Skin of body (tissue), 2 donors: Measurements from ENCODE around the gene CFAP58. TPM values are rescaled to one million over a fixed set of nuclear protein-coding genes. Genes with fewer than 3 reads are reported as not detected.

ENCODE experiments used
- DNase-seq: peaks from one replicate; lab custom pipeline; 2025; lab: John Stamatoyannopoulos, UW
- total RNA-seq: library from RNA; depleted of rRNA; stranded (reverse); fragments of >200 nt; gene quantifications from one replicate; pipeline ENCODE4 v1.2.3, GENCODE V29; 2014

Gene CFAP58
- 0.39 TPM for total RNA-seq

GRCh38 chr10:104353325-104354048, at the start of gene CFAP58:
CFAP58 (plus strand) TSS chr10:104353833; CDS start chr10:104353898, 65 bp downstream.
- peak; percentile 65 for DNase-seq

- DNase-seq, result no peak
Measured at GRCh38 chr10:104304356-104304745, 49.3 kb upstream of the CFAP58 start.

GRCh38 chr10:104304927-104305326, 48.7 kb upstream of the CFAP58 start:
- no peak for DNase-seq

GRCh38 chr10:104306897-104307296, 46.7 kb upstream of the CFAP58 start:
- no peak for DNase-seq

GRCh38 chr10:104307576-104308438, 45.8 kb upstream of the CFAP58 start:
- DNase-seq, result no peak

- DNase-seq, result no peak
Measured at GRCh38 chr10:104308439-104308903, 45.2 kb upstream of the CFAP58 start.

- no peak for DNase-seq
Measured at GRCh38 chr10:104309980-104310978, 43.4 kb upstream of the CFAP58 start.

GRCh38 chr10:104311184-104311720, 42.4 kb upstream of the CFAP58 start:
- no peak for DNase-seq

GRCh38 chr10:104314591-104315485, 38.8 kb upstream of the CFAP58 start:
- DNase-seq, result no peak

GRCh38 chr10:104315486-104315921, 38.1 kb upstream of the CFAP58 start:
- no peak for DNase-seq

GRCh38 chr10:104316321-104317099, 37.1 kb upstream of the CFAP58 start:
- no peak for DNase-seq

GRCh38 chr10:104317269-104317710, 36.3 kb upstream of the CFAP58 start:
- peak; percentile 68 for DNase-seq

GRCh38 chr10:104317726-104318299, 35.8 kb upstream of the CFAP58 start:
- DNase-seq, result no peak

GRCh38 chr10:104318326-104318725, 35.3 kb upstream of the CFAP58 start:
- no peak for DNase-seq

GRCh38 chr10:104318810-104319741, 34.6 kb upstream of the CFAP58 start:
- DNase-seq, result no peak

- no peak for DNase-seq
Measured at GRCh38 chr10:104321226-104321625, 32.4 kb upstream of the CFAP58 start.

- DNase-seq, result no peak
Measured at GRCh38 chr10:104321725-104322415, 31.8 kb upstream of the CFAP58 start.
